Activated CD4-positive, alpha-beta T cell treated with anti-CD3 and anti-CD28 coated beads, Interleukin-10, Interleukin-2, amounts not matched to agents 100 ng/mL and 50 ng/mL, durations not matched to agents 16 hours and 8 hours (primary cell): ENCODE results near the gene ZCCHC18.
A peak's percentile ranks its signal among the peaks of the same experiment; 100 is the strongest.
"Not testable (repeated sequence)": the region's sequence is repeated elsewhere in the genome, so short reads cannot be mapped to it uniquely, and the experiment has no call there.

Experiments used
- DNase-seq: peaks from one replicate; pipeline ENCODE4 v3.0.0-alpha.2; 2020

Gene ZCCHC18

GRCh38 chrX:104112326-104112951 lies at the start of gene ZCCHC18:
ZCCHC18 (plus strand) TSS chrX:104112523; CDS start chrX:104114112, 1,589 bp downstream.
- peak; percentile 39 for DNase-seq

GRCh38 chrX:104062636-104063035 lies 49.7 kb upstream of the ZCCHC18 start:
- not testable (repeated sequence) for DNase-seq

- DNase-seq: not testable (repeated sequence)
These were observed 36.4 kb upstream of the ZCCHC18 start, which contains the start of gene TMSB15C for GRCh38 chrX:104075778-104076445. TMSB15C (minus strand) TSS chrX:104076236.

- not testable (repeated sequence) for DNase-seq
These were observed 34.5 kb upstream of the ZCCHC18 start for GRCh38 chrX:104077854-104078253.

- DNase-seq: no peak
These were observed 28.3 kb upstream of the ZCCHC18 start for GRCh38 chrX:104084063-104084462.

- no peak for DNase-seq
These were observed 27.6 kb upstream of the ZCCHC18 start for GRCh38 chrX:104084534-104085277.

GRCh38 chrX:104085477-104085876 lies 26.8 kb upstream of the ZCCHC18 start:
- DNase-seq: no peak

- DNase-seq: no peak
These were observed 26.4 kb upstream of the ZCCHC18 start for GRCh38 chrX:104085919-104086318.

GRCh38 chrX:104098151-104098808 lies 14.0 kb upstream of the ZCCHC18 start:
- DNase-seq: peak; percentile 70

- no peak for DNase-seq
These were observed 13.4 kb upstream of the ZCCHC18 start for GRCh38 chrX:104098919-104099318.

- DNase-seq: no peak
These were observed 7.6 kb upstream of the ZCCHC18 start for GRCh38 chrX:104104676-104105075.

GRCh38 chrX:104105330-104106262 lies 6.7 kb upstream of the ZCCHC18 start:
- DNase-seq: no peak

- DNase-seq: no peak
These were observed 3.4 kb upstream of the ZCCHC18 start for GRCh38 chrX:104108955-104109354.

GRCh38 chrX:104110491-104111240 lies 1.7 kb upstream of the ZCCHC18 start:
- peak; percentile 27 for DNase-seq

GRCh38 chrX:104113222-104113965 lies 1.1 kb downstream of the ZCCHC18 start:
- DNase-seq: peak; percentile 63

GRCh38 chrX:104117759-104118158 lies 5.4 kb downstream of the ZCCHC18 start:
- peak; percentile 60 for DNase-seq

- DNase-seq: no peak
These were observed 6.4 kb downstream of the ZCCHC18 start for GRCh38 chrX:104118765-104119164.

GRCh38 chrX:104122829-104123228 lies 10.5 kb downstream of the ZCCHC18 start:
- peak; percentile 58 for DNase-seq

- DNase-seq: no peak
These were observed 14.5 kb downstream of the ZCCHC18 start for GRCh38 chrX:104126856-104127255.

GRCh38 chrX:104130808-104131207 lies 18.5 kb downstream of the ZCCHC18 start:
- DNase-seq: no peak
